DOHH2 (cell line): ENCODE data around the gene PGGHG.

Experiments
- H3F3A ChIP-seq: fragments of 200-600 bp; sonication (generic), shearing (Covaris generic); 2 replicates; pipeline ENCODE4 v1.6.0; 2016; ENCODE audit warnings: antibody characterized with exemption, mild to moderate bottlenecking; ENCODE audit not compliant: control insufficient read depth, insufficient read depth
- H3K27ac ChIP-seq: fragments of 200-600 bp; sonication (generic); 2 replicates; pipeline ENCODE4 v1.5.1; 2014; ENCODE audit warnings: low read depth, mild to moderate bottlenecking, low read length, moderate library complexity
- H3K27me3 ChIP-seq: fragments of 200-600 bp; sonication (generic); 2 replicates; pipeline ENCODE4 v1.6.1; 2014; ENCODE audit warnings: mild to moderate bottlenecking, low read length, mixed read lengths; ENCODE audit not compliant: control insufficient read depth
- H3K36me3 ChIP-seq: fragments of 200-600 bp; sonication (generic); 2 replicates; pipeline ENCODE4 v1.6.1; 2014; ENCODE audit warnings: mild to moderate bottlenecking, low read length, moderate library complexity, mixed read lengths; ENCODE audit not compliant: control insufficient read depth
- H3K4me1 ChIP-seq: fragments of 200-600 bp; sonication (generic); 2 replicates; pipeline ENCODE4 v1.6.1; 2014; ENCODE audit warnings: mild to moderate bottlenecking, low read length, mixed read lengths; ENCODE audit not compliant: control insufficient read depth
- H3K4me2 ChIP-seq: fragments of 200-600 bp; sonication (generic); 2 replicates; pipeline ENCODE4 v1.6.0; 2014; ENCODE audit warnings: mild to moderate bottlenecking, low read length, moderate library complexity
- H3K4me3 ChIP-seq: fragments of 200-600 bp; sonication (generic); 2 replicates; pipeline ENCODE4 v1.5.1; 2014; ENCODE audit warnings: mild to moderate bottlenecking, low read length, mixed read lengths
- H3K79me2 ChIP-seq: fragments of 200-600 bp; sonication (generic); 2 replicates; pipeline ENCODE4 v1.6.1; 2014; ENCODE audit warnings: mild to moderate bottlenecking, low read length, mixed read lengths; ENCODE audit not compliant: control insufficient read depth
- H3K9me2 ChIP-seq: fragments of 200-600 bp; sonication (generic); replicated peaks from 2 replicates; pipeline ENCODE4 v1.6.1; 2014; ENCODE audit warnings: mild to moderate bottlenecking, low read length, mixed read lengths; ENCODE audit not compliant: control insufficient read depth
- H3K9me3 ChIP-seq: fragments of 200-600 bp; sonication (generic); 2 replicates; pipeline ENCODE4 v1.6.1; 2014; ENCODE audit warnings: antibody characterized with exemption, low read length, mixed read lengths; ENCODE audit not compliant: control insufficient read depth, insufficient read depth
- H4K20me1 ChIP-seq: fragments of 200-600 bp; sonication (generic); 2 replicates; pipeline ENCODE4 v1.6.0; 2014; ENCODE audit warnings: low read depth, mild to moderate bottlenecking, antibody characterized with exemption, low read length, moderate library complexity; ENCODE audit not compliant: control insufficient read depth, insufficient read depth
- EZH2phosphoT487 ChIP-seq: fragments of 200-600 bp; sonication (generic); IDR thresholded peaks from 2 replicates; pipeline ENCODE4 v1.6.1; 2017; ENCODE audit warnings: borderline replicate concordance, mild to moderate bottlenecking, antibody characterized with exemption, low read length, moderate library complexity, mixed read lengths
- TF ChIP-seq, protein P1 (sequence below): fragments of 200-600 bp; sonication (generic); IDR thresholded peaks from one replicate; pipeline ENCODE4 v1.5.1; 2014; ENCODE audit warnings: antibody characterized with exemption, mild to moderate bottlenecking, low read depth, low read length; ENCODE audit not compliant: poor library complexity, severe bottlenecking

The PGGHG gene

DNA sequence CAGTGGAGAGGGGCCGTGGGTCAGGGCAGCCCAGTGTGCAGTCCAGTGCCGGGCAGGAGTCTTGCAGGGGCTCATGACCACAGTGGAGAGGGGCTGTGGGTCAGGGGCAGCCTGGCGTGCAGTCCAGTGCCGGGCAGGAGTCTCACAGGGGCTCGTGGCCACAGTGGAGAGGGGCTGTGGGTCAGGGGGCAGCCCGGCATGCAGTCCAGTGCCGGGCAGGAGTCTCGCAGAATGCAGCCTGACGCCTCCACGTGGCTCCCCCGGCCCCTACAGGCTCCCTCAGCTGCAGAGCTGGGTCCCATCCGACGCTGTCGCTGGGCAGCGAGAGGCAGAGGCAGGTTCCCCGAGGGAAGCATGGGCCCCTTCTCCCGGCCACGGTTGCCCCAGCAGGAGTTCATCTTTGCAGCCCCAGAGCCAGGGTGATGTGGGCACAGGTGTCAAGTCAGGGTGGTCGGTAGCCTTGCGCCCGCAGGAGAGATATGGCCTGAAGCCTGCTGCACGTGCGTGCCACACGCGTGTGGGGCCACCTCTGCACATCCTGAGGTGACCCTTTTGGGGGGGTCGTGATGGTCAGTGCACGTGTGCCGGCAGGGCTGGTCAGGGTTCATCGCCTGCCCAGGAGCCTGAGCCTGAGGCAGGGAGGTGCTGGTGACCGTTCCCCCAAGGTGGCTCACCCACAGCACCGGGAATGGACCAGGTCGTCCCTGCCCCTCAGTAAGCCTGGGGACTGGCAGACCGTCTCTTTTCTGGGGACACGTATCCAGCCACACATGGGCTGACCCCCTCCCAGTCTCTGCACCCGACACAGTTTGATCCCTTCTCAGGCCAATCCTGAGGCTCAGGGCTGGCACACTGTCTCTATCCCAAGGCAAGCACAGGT lies 7.5 kb downstream of the PGGHG start:
- H3K9me2 ChIP-seq: no peaks in the 10 kb centered on the region
- H3F3A ChIP-seq: no peaks in the 10 kb centered on the region
- H3K27ac ChIP-seq: no peak overlapping the region
- no peaks in the 10 kb centered on the region for H3K79me2 ChIP-seq
- H3K4me1 ChIP-seq: no peaks in the 10 kb centered on the region
- H4K20me1 ChIP-seq: no peaks in the 10 kb centered on the region
- no peak for TF ChIP-seq EZH2phosphoT487
- TF ChIP-seq, protein P1, sequence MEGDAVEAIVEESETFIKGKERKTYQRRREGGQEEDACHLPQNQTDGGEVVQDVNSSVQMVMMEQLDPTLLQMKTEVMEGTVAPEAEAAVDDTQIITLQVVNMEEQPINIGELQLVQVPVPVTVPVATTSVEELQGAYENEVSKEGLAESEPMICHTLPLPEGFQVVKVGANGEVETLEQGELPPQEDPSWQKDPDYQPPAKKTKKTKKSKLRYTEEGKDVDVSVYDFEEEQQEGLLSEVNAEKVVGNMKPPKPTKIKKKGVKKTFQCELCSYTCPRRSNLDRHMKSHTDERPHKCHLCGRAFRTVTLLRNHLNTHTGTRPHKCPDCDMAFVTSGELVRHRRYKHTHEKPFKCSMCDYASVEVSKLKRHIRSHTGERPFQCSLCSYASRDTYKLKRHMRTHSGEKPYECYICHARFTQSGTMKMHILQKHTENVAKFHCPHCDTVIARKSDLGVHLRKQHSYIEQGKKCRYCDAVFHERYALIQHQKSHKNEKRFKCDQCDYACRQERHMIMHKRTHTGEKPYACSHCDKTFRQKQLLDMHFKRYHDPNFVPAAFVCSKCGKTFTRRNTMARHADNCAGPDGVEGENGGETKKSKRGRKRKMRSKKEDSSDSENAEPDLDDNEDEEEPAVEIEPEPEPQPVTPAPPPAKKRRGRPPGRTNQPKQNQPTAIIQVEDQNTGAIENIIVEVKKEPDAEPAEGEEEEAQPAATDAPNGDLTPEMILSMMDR: no peak
- no peaks in the 10 kb centered on the region for H3K9me3 ChIP-seq
- H3K4me2 ChIP-seq: no peak overlapping the region
- H3K4me3 ChIP-seq: no peak overlapping the region
- H3K36me3 ChIP-seq: no peaks in the 10 kb centered on the region
- H3K27me3 ChIP-seq: peaks cover 6% of the 10 kb centered on the region; the same call in 1 of the 2 replicates

DNA sequence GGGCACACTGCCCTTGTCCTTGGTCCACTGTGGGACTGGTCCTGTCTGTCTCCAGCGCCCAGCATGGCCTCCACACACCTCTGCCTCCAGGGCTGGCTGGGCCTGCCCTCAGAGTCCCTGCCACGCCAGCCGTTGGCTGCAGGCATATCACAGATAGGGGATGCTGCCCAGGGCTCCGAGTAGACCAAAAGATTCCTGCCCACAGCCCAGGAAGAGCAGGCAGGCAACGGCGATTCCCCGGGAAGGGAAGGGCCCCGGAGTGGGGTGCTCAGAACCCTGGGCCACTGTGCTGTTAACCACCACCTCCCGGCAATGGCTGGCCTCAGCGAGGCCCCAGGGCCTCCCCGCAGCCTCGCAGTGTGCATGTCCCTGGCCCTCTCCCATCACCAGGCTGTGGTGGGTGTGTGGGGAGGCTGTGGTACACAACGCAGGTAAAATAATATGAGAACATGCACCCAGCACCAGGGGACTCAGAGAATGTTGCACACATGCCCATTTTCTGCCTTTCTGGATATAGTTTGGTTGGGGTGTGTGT lies 8.2 kb downstream of the PGGHG start:
- Histone ChIP-seq H3K27ac (no peak overlapping the region), H3K27me3 (peaks cover 6% of the 10 kb centered on the region; the same call in 1 of the 2 replicates), H3K4me1 (no peaks in the 10 kb centered on the region), H3K4me3 (no peak overlapping the region), H3K36me3 (no peaks in the 10 kb centered on the region), H3F3A (no peaks in the 10 kb centered on the region), H3K9me2 (no peaks in the 10 kb centered on the region), H3K9me3 (no peaks in the 10 kb centered on the region), H3K4me2 (no peak overlapping the region), H4K20me1 (no peaks in the 10 kb centered on the region), H3K79me2 (no peaks in the 10 kb centered on the region)
- TF ChIP-seq, protein P1: no peak
- TF ChIP-seq EZH2phosphoT487: no peak

DNA sequence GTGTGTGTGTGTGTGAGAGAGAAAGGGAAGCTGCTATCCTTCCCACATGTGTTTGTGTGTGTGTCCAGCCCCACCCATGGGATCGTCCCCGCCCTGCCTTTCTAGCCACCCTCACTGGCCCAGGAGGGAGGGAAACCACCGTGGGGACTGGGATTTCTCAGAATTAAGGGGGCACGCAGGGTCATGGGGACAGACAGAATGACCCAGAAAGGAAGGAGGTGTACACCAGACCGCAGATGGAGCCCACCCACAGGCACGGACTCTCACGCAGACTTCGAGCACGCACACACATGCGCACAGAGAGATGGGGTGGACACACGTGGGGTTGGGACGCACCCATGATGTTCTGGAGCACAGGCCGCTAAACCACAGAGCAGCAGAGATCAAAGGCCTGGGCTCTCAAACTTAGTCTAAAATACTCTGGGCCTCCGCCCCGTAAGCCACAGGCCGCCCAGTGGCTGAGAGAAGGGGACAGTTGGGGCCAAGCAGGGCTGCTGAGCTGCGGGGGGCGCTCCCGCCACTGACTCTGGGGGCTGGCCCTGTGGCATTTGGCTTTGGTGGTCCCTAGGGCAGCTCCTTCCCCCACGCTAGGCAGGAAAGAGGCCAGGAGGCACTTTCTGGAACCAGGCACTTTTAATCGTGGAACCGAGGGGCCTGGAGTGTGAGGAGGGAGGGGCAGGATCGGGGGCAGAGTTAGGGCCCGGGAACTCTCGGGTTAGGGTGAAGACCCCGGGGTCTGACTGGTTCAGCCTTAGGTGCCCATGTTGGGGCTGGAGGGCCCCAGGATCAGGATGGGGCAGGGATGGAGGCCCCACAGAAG lies 8.9 kb downstream of the PGGHG start:
- no peak for TF ChIP-seq EZH2phosphoT487
- TF ChIP-seq, protein P1: no peak
- Histone ChIP-seq H3F3A (no peaks in the 10 kb centered on the region), H3K4me1 (peaks cover 3% of the 10 kb centered on the region), H3K27me3 (peaks cover 6% of the 10 kb centered on the region; the same call in 1 of the 2 replicates), H3K9me3 (no peaks in the 10 kb centered on the region), H3K27ac (no peak overlapping the region), H4K20me1 (no peaks in the 10 kb centered on the region), H3K36me3 (no peaks in the 10 kb centered on the region), H3K4me3 (no peak overlapping the region), H3K9me2 (no peaks in the 10 kb centered on the region), H3K79me2 (no peaks in the 10 kb centered on the region), H3K4me2 (no peak overlapping the region)
